ENCODE results near the gene LYSET. TPM values are rescaled to one million over a fixed set of nuclear protein-coding genes. Genes with fewer than 3 reads are reported as not detected.
A peak's percentile ranks its signal among the peaks of the same experiment; 100 is the strongest.
"Not testable (repeated sequence)": the region's sequence is repeated elsewhere in the genome, so short reads cannot be mapped to it uniquely, and the experiment has no call there.

The LYSET gene
- total RNA-seq (7.5 and 10.5 TPM in 2 replicates), polyA plus RNA-seq (42.3 and 48.9 TPM in 2 replicates)

GRCh38 chr14:93184391-93185348, at the start of gene LYSET, which contains the start of gene MOAP1:
LYSET (plus strand) TSS chr14:93185317; CDS start chr14:93185406, 89 bp downstream.
MOAP1 (minus strand) TSS chr14:93184897; CDS start chr14:93184242, 655 bp downstream.
- Histone ChIP-seq H3K36me3 (peaks cover 3% of the 10 kb centered on the region), H3K4me3 (peak within 1 kb of the TSS; percentile 51), H3K4me1 (ENCODE audit: low read depth) (peaks cover 10% of the 10 kb centered on the region), H3K9me3 (ENCODE audit: low read depth) (no peaks in the 10 kb centered on the region), H3K27me3 (no peaks in the 10 kb centered on the region), H3K27ac (peak within 1 kb of the TSS; percentile 94)
- peak; percentile 88 to 92 for DNase-seq (ENCODE audit: low read depth in 1 of 2, low spot score in 1 of 2)
- TF ChIP-seq CTCF (IDR thresholded peaks at IDR 0.05; ENCODE audit: low read depth, low read length): peak; percentile 9

- Histone ChIP-seq H3K27ac (no peak overlapping the region), H3K9me3 (ENCODE audit: low read depth) (no peaks in the 10 kb centered on the region), H3K4me1 (ENCODE audit: low read depth) (peaks cover 3% of the 10 kb centered on the region), H3K4me3 (no peak overlapping the region), H3K36me3 (no peaks in the 10 kb centered on the region), H3K27me3 (no peaks in the 10 kb centered on the region)
- DNase-seq (ENCODE audit: low read depth in 1 of 2, low spot score in 1 of 2): no peak
- no peak for TF ChIP-seq CTCF (IDR thresholded peaks at IDR 0.05; ENCODE audit: low read depth, low read length)
Observed at GRCh38 chr14:93135399-93135798, 49.7 kb upstream of the LYSET start.

GRCh38 chr14:93136009-93136408, 49.1 kb upstream of the LYSET start:
- no peak overlapping the region for H3K27ac ChIP-seq
- no peak for TF ChIP-seq CTCF (IDR thresholded peaks at IDR 0.05; ENCODE audit: low read depth, low read length)
- H3K4me3 ChIP-seq: no peak overlapping the region
- H3K4me1 ChIP-seq (ENCODE audit: low read depth): peaks cover 3% of the 10 kb centered on the region
- no peaks in the 10 kb centered on the region for H3K27me3 ChIP-seq
- H3K9me3 ChIP-seq (ENCODE audit: low read depth): no peaks in the 10 kb centered on the region
- no peak for DNase-seq (ENCODE audit: low read depth in 1 of 2, low spot score in 1 of 2)
- H3K36me3 ChIP-seq: no peaks in the 10 kb centered on the region

GRCh38 chr14:93136508-93136907, 48.6 kb upstream of the LYSET start:
- H3K27me3 ChIP-seq; H3K27ac ChIP-seq; H3K9me3 ChIP-seq (ENCODE audit: low read depth); H3K36me3 ChIP-seq; H3K4me1 ChIP-seq (ENCODE audit: low read depth); DNase-seq (ENCODE audit: low read depth in 1 of 2, low spot score in 1 of 2); H3K4me3 ChIP-seq: not testable (repeated sequence)

GRCh38 chr14:93137864-93138263, 47.3 kb upstream of the LYSET start:
- no peaks in the 10 kb centered on the region for H3K9me3 ChIP-seq (ENCODE audit: low read depth)
- no peak overlapping the region for H3K27ac ChIP-seq
- no peaks in the 10 kb centered on the region for H3K27me3 ChIP-seq
- H3K36me3 ChIP-seq: no peaks in the 10 kb centered on the region
- H3K4me1 ChIP-seq (ENCODE audit: low read depth): peaks cover 3% of the 10 kb centered on the region
- peak; percentile 14 for TF ChIP-seq CTCF (IDR thresholded peaks at IDR 0.05; ENCODE audit: low read depth, low read length)
- DNase-seq (ENCODE audit: low read depth in 1 of 2, low spot score in 1 of 2): peak; percentile 46 to 61
- no peak overlapping the region for H3K4me3 ChIP-seq

All from cardiac muscle cell (in vitro differentiated cells and primary cell).